Muscle of leg (tissue), 11 donors: ENCODE results near the gene KCTD11. TPM values are rescaled to one million over a fixed set of nuclear protein-coding genes. Genes with fewer than 3 reads are reported as not detected.
"Not testable (repeated sequence)": the region's sequence is repeated elsewhere in the genome, so short reads cannot be mapped to it uniquely, and the experiment has no call there.

ENCODE experiments used
- DNase-seq: peaks from one replicate; pipeline ENCODE4 v3.0.0; 2013
- H3K27ac ChIP-seq: one replicate; pipeline ENCODE4 v1.5.1; 2013; ENCODE audit warnings: mild to moderate bottlenecking, low read length, control low read depth
- H3K27me3 ChIP-seq: one replicate; pipeline ENCODE4 v1.6.1; 2013; ENCODE audit warnings: low read length; ENCODE audit not compliant: control insufficient read depth, insufficient read depth
- H3K36me3 ChIP-seq: one replicate; pipeline ENCODE4 v1.6.1; 2013; ENCODE audit warnings: low read length; ENCODE audit not compliant: control insufficient read depth, insufficient read depth
- H3K4me1 ChIP-seq: one replicate; pipeline ENCODE4 v1.6.1; 2013; ENCODE audit warnings: low read length; ENCODE audit not compliant: control insufficient read depth, insufficient read depth
- H3K4me3 ChIP-seq: one replicate; pipeline ENCODE4 v1.5.1; 2013; ENCODE audit warnings: low read length, control low read depth
- H3K9me3 ChIP-seq: replicated peaks from 2 replicates; pipeline ENCODE4 v1.6.1; 2013; ENCODE audit warnings: low read depth, low read length; ENCODE audit not compliant: control insufficient read depth
- WGBS: methylation state at CpG from one replicate; pipeline ENCODE4 v1.1.5; 2013; ENCODE audit warnings: missing lambda C conversion rate; ENCODE audit not compliant: insufficient coverage; 5-methylcytosine and 5-hydroxymethylcytosine counted together
- polyA plus RNA-seq, 8 donors: library from polyadenylated mRNA; unstranded; fragments of 120-200 nt; gene quantifications; one replicate each; pipeline versions ENCODE4 v1.2.1 to v1.2.3, GENCODE V29; 2013; ENCODE audit warnings: inconsistent platforms in 1 of 8, low replicate concordance in 1 of 8; ENCODE audit not compliant: insufficient read length in 8 of 8, insufficient read depth in 1 of 8
- total RNA-seq: library from RNA; stranded (reverse); fragments of 120-200 nt; gene quantifications from one replicate; pipeline ENCODE4 v1.2.4, GENCODE V29; 2013

Gene KCTD11
- total and polyA plus RNA-seq, 9 donors: 4.7 to 10.5 (median 7.8) TPM

DNA sequence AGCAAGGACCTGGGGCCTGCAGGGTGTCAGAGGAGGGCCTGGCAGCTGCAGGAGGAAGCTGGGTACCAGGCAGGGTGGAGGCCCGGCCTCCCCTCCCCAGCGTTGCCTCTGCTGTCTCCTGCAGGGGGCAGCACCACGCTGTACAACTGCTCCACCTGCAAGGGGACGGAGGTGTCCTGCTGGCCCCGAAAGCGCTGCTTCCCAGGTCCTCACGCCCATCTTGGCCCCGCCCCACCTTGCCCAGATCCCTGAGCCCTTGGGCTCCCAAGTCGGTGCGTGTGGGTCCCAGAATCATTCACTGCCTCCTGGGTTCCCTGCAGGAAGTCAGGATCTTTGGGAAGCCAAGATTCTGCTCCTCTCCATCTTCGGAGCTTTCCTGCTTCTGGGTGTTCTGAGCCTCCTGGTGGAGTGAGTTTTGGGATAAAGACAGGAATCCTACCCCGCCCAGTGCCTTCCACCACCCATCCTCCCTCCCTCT is 4.1 kb downstream of the KCTD11 start:
- H3K27me3 ChIP-seq: no peaks in the 10 kb centered on the region
- H3K9me3 ChIP-seq: no peaks in the 10 kb centered on the region
- H3K27ac ChIP-seq: no peak overlapping the region
- H3K36me3 ChIP-seq: no peaks in the 10 kb centered on the region
- 10% methylated on average over 11 of the region's 12 CpGs for WGBS
- no peak overlapping the region for H3K4me3 ChIP-seq
- H3K4me1 ChIP-seq: peaks cover 43% of the 10 kb centered on the region
- peak; percentile 76 for DNase-seq

DNA sequence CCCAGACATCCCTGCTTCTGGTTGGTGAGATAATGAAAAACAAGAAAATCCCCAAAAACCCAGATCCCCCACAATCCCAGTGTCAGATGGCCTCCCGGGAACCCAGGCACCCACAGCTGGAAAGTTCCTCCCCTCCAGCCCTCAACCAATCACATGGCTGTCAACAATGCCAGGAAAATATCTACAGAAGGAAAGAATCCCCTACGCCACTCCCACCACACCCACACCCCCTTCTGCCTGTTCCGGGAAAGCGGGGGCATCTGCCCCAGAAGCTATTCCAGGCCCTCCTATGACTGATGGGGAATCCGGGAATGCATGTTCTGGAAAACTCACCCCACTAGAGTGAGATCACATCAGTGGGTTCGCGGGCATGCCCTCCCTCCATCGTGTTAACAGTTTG is 4.8 kb downstream of the KCTD11 start:
- no peaks in the 10 kb centered on the region for H3K9me3 ChIP-seq
- WGBS: 68% methylated on average over 5 of the region's 8 CpGs
- H3K27ac ChIP-seq: no peak overlapping the region
- DNase-seq: no peak
- H3K4me3 ChIP-seq: no peak overlapping the region
- H3K36me3 ChIP-seq: no peaks in the 10 kb centered on the region
- peaks cover 43% of the 10 kb centered on the region for H3K4me1 ChIP-seq
- H3K27me3 ChIP-seq: no peaks in the 10 kb centered on the region

GRCh38 chr17:7357381-7357780 is 5.4 kb downstream of the KCTD11 start:
- no peak overlapping the region for H3K27ac ChIP-seq
- no peak for DNase-seq
- peaks cover 40% of the 10 kb centered on the region for H3K4me1 ChIP-seq
- WGBS: 40% methylated on average over 1 of the region's 2 CpGs
- H3K9me3 ChIP-seq: no peaks in the 10 kb centered on the region
- peaks cover 4% of the 10 kb centered on the region for H3K27me3 ChIP-seq
- no peaks in the 10 kb centered on the region for H3K36me3 ChIP-seq
- H3K4me3 ChIP-seq: no peak overlapping the region

DNA sequence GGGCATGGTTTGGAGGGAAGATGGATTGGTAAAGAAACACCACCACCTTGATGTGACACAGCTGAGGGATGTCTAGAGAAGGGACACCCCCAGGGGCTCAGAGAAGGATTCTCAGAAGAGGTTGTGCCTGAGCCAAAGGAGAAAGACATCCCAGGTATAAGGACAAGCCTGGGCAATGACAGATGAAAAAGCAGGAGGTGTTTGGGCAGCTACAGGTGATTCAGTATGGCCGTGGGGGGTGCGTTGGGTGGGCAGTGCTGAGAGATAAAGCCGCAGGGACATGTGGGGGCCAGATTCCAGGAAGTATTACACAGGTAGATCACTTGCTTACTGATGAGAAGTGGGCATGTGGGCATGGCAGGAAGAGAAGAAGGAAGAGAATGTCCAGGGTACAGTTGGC is 9.9 kb downstream of the KCTD11 start:
- 81% methylated on average over 3 of the region's 3 CpGs for WGBS

DNA sequence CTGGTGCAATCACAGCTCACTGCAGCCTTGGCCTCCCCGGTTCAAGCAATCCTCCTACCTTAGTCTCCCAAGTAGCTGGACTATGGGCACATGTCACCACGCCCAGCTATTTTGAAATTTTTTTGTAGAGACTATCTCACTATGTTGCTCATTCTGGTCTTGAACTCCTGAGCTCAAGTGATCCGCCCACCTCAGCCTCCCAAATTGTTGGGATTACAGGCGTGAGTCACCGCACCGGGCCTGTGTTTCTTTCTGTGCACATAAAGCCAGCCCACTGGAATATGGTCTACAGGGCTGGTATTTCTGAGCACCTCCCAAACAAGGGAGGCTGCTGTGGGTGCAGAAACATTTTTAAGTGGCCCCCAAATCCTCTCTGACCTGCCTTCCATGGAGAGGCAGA is 11.3 kb downstream of the KCTD11 start:
- no peak overlapping the region for H3K27ac ChIP-seq
- 92% methylated on average over 6 of the region's 6 CpGs for WGBS
- DNase-seq: no peak
- H3K36me3 ChIP-seq: no peaks in the 10 kb centered on the region
- no peak overlapping the region for H3K4me3 ChIP-seq
- H3K27me3 ChIP-seq: peaks cover 9% of the 10 kb centered on the region
- H3K9me3 ChIP-seq: no peaks in the 10 kb centered on the region
- H3K4me1 ChIP-seq: no peaks in the 10 kb centered on the region

More for the DNA sequence above, 9.9 kb downstream of the KCTD11 start:
- Histone ChIP-seq H3K36me3 (no peaks in the 10 kb centered on the region), H3K4me1 (no peaks in the 10 kb centered on the region), H3K4me3 (no peak overlapping the region), H3K27ac (no peak overlapping the region), H3K9me3 (no peaks in the 10 kb centered on the region), H3K27me3 (peaks cover 4% of the 10 kb centered on the region)
- no peak for DNase-seq

- H3K4me1 ChIP-seq, H3K4me3 ChIP-seq, H3K9me3 ChIP-seq, H3K27ac ChIP-seq, DNase-seq, H3K36me3 ChIP-seq: not testable (repeated sequence)
- WGBS: no CpG with 5 or more reads among the region's 7 CpGs
- peaks cover 13% of the 10 kb centered on the region for H3K27me3 ChIP-seq
These were observed 14.0 kb downstream of the KCTD11 start for GRCh38 chr17:7365963-7366362.

DNA sequence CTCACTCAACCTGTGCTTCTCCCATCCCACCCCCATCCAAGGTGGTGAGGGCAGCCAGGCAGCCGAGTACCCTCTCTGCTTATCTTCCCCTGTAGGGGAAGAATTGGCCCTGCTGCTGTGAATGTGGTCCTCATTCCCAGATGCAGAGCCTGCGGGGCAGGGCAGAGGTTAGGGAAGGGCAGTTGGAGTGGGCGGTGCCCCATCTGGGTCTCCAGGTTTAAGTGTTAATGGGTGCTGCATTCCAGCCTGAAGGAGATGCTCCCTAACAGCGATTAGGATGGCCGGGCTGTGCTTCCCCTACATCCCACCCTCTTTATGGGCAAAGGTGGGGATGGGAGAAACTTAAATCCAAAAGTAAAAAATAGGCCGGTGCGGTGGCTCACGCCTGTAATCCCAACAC is 15.1 kb downstream of the KCTD11 start:
- Histone ChIP-seq H3K27ac (no peak overlapping the region), H3K4me3 (no peak overlapping the region), H3K4me1 (no peaks in the 10 kb centered on the region), H3K9me3 (no peaks in the 10 kb centered on the region), H3K36me3 (no peaks in the 10 kb centered on the region), H3K27me3 (peaks cover 12% of the 10 kb centered on the region)
- DNase-seq: no peak
- WGBS: 100% methylated on average over 1 of the region's 8 CpGs

DNA sequence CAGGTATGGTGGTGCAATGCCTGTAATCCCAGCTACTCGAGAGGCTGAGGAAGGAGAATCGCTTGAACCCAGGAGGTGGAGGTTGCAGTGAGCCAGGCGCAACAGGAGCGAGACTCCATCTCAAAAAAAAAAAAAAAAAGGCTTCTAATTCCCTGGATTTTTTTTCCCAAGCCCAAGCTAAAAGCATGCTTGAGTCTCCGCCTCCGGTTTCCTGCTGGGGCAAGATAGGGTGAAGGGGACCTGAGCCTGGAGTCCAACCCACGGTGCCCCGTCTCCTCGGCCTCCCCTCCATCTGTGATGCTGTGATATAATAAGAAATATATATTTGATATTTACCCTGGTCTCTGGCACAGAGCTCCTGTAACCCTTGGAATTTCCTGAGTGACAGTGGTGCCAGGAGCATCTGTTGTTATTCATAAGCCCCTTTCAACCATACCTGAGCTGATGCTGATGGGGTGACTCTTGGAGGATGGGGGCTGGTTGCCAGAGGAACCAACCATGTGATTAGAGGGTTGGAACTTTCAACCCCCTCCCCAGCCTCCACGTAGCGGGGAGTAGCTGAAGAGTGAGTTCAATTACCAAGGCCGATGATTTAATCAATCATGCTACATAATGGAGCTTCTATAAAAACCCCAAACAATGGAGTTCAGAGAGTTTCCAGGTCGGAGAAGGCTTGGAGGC is 16.1 kb downstream of the KCTD11 start:
- H3K4me3 ChIP-seq: no peak overlapping the region
- DNase-seq: no peak
- no CpG with 5 or more reads among the region's 13 CpGs for WGBS
- peaks cover 11% of the 10 kb centered on the region for H3K27me3 ChIP-seq
- H3K9me3 ChIP-seq: no peaks in the 10 kb centered on the region
- no peaks in the 10 kb centered on the region for H3K36me3 ChIP-seq
- H3K27ac ChIP-seq: no peak overlapping the region
- no peaks in the 10 kb centered on the region for H3K4me1 ChIP-seq

DNA sequence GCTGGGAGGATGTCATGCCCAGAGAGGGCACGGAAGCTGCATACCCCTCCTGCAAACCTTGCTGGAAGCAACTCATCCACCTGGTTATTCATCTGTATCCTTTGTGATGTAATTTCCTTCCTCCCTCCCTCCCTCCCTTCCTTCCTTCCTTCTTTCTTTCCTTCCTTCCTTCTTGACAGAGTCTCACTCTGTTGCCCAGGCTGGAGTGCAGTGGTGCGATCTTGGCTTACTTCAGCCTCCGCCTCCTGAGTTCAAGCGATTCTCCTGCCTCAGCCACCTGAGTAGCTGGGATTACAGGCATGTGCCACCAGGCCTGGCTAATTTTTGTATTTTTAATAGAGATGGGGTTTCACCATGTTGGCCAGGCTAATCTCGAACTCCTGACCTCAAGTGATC is 16.6 kb downstream of the KCTD11 start:
- H3K9me3 ChIP-seq, H3K4me1 ChIP-seq, H3K27ac ChIP-seq, DNase-seq, H3K36me3 ChIP-seq, H3K4me3 ChIP-seq: not testable (repeated sequence)
- 94% methylated on average over 4 of the region's 5 CpGs for WGBS
- H3K27me3 ChIP-seq: peaks cover 11% of the 10 kb centered on the region

- 90% methylated on average over 2 of the region's 5 CpGs for WGBS
- H3K36me3 ChIP-seq: no peaks in the 10 kb centered on the region
- no peak overlapping the region for H3K27ac ChIP-seq
These were observed 17.9 kb downstream of the KCTD11 start for GRCh38 chr17:7369825-7370224.

DNA sequence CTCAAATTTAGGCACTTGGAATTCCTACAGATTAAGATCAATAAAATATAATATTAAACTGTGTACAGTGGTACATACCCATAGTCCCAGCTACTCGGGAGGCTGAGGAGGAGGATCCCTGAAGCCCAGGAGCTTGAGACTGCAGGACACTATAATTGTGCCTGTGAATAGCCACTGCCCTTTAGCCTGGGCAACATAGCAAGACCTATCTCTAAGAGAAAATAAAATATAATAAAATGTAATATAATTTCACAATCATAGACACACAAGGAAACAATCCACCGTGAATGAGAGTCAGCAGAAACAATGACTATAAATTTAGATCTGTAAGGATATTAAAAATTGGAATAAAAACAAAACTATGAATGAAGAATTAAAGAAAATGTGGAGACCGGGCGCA is 18.9 kb downstream of the KCTD11 start:
- no CpG with 5 or more reads among the region's 4 CpGs for WGBS
- H3K36me3 ChIP-seq: no peaks in the 10 kb centered on the region
- H3K4me1 ChIP-seq: no peaks in the 10 kb centered on the region
- H3K27me3 ChIP-seq: peaks cover 11% of the 10 kb centered on the region
- H3K9me3 ChIP-seq: no peaks in the 10 kb centered on the region
- H3K27ac ChIP-seq: no peak overlapping the region
- no peak overlapping the region for H3K4me3 ChIP-seq
- DNase-seq: no peak

More at GRCh38 chr17:7369825-7370224, 17.9 kb downstream of the KCTD11 start:
- Histone ChIP-seq H3K27me3 (peaks cover 11% of the 10 kb centered on the region), H3K4me3 (no peak overlapping the region), H3K9me3 (no peaks in the 10 kb centered on the region), H3K4me1 (no peaks in the 10 kb centered on the region)
- no peak for DNase-seq
